HepG2 (cell line): ENCODE measurements around the gene GPR4. TPM values are rescaled to one million over a fixed set of nuclear protein-coding genes. Genes with fewer than 3 reads are reported as not detected.
A peak's percentile ranks its signal among the peaks of the same experiment; 100 is the strongest.

ENCODE experiments used
- ARNTL ChIP-seq: sonication (generic); formaldehyde crosslinking; IDR thresholded peaks from 2 replicates; pipeline ENCODE4 v1.4.0; 2020; ENCODE audit warnings: mild to moderate bottlenecking, missing genetic modification reagents
- BCLAF1 ChIP-seq: fragments of 450-650 bp; IDR thresholded peaks from 2 replicates; pipeline ENCODE4 v1.6.1; 2017; ENCODE audit warnings: mild to moderate bottlenecking
- ELF4 ChIP-seq: sonication (generic); formaldehyde crosslinking; IDR thresholded peaks from 2 replicates; pipeline ENCODE4 v1.5.0; 2020; ENCODE audit warnings: missing genetic modification reagents, mild to moderate bottlenecking, moderate library complexity, borderline replicate concordance
- MXD3 ChIP-seq: IDR thresholded peaks from 2 replicates; pipeline ENCODE4 v1.6.1; 2016; ENCODE audit warnings: mild to moderate bottlenecking, missing biosample characterization, missing genetic modification reagents
- MZF1 ChIP-seq: sonication (generic); formaldehyde crosslinking; IDR thresholded peaks from 2 replicates; pipeline ENCODE4 v1.8.1; 2023; ENCODE audit warnings: mild to moderate bottlenecking, missing genetic modification reagents, borderline replicate concordance
- ZBTB3 ChIP-seq: sonication (generic); formaldehyde crosslinking; IDR thresholded peaks from 2 replicates; pipeline ENCODE4 v1.4.0; 2020; ENCODE audit warnings: low read depth, mild to moderate bottlenecking, moderate library complexity, missing genetic modification reagents, borderline replicate concordance
- ZFX ChIP-seq: sonication (generic); formaldehyde crosslinking; IDR thresholded peaks from 2 replicates; pipeline ENCODE4 v1.4.0; 2020; ENCODE audit warnings: mild to moderate bottlenecking, low read depth, missing genetic modification reagents, moderate library complexity
- ZNF205 ChIP-seq: IDR thresholded peaks from 2 replicates; pipeline ENCODE4 v1.6.1; 2018; ENCODE audit warnings: missing biosample characterization, missing genetic modification reagents
- ZNF501 ChIP-seq: sonication (generic); formaldehyde crosslinking; IDR thresholded peaks from 2 replicates; pipeline ENCODE4 v1.5.1; 2020; ENCODE audit warnings: mild to moderate bottlenecking, moderate library complexity, missing genetic modification reagents
- ZNF597 ChIP-seq: sonication (generic); formaldehyde crosslinking; IDR thresholded peaks from 2 replicates; pipeline ENCODE4 v1.5.0; 2020; ENCODE audit warnings: missing genetic modification reagents
- ZNF83 ChIP-seq: sonication (generic); formaldehyde crosslinking; IDR thresholded peaks from 2 replicates; pipeline ENCODE4 v1.4.0; 2020; ENCODE audit warnings: missing genetic modification reagents, mild to moderate bottlenecking, borderline replicate concordance
- polyA plus RNA-seq, 8 experiments: library from polyadenylated mRNA; depleted of rRNA in 3 of 8; stranded (reverse) in 7 of 8; unstranded in 1 of 8; fragments of >200 nt; fragmentation: Illumina TruSeq in 4 of 8; extraction: Trizol in 4 of 8; gene quantifications; 2 replicates each; pipeline versions ENCODE4 v1.2.1 to v1.2.3, GENCODE V29; 2011 to 2016; ENCODE audit warnings: low read depth in 4 of 8, missing spikeins in 1 of 8, mixed read lengths in 1 of 8; ENCODE audit not compliant: insufficient read depth in 1 of 8
- total RNA-seq, 5 experiments: library from RNA; depleted of rRNA; stranded (reverse); fragments of >200 nt; fragmentation: Illumina TruSeq; extraction: Trizol; gene quantifications; 2 replicates each; pipeline ENCODE4 v1.2.3, GENCODE V29; 2016; ENCODE audit warnings: low read depth in 1 of 5
- TF ChIP-seq, protein P1 (sequence below): sonication (generic); formaldehyde crosslinking; IDR thresholded peaks from 2 replicates; pipeline ENCODE4 v1.4.0; 2020; ENCODE audit warnings: missing genetic modification reagents
- TF ChIP-seq, protein P2 (sequence below): sonication (generic); formaldehyde crosslinking; IDR thresholded peaks from 2 replicates; pipeline ENCODE4 v1.5.1; 2020; ENCODE audit warnings: missing genetic modification reagents, mild to moderate bottlenecking, borderline replicate concordance
- TF ChIP-seq, protein P3 (sequence below): sonication (generic); formaldehyde crosslinking; IDR thresholded peaks from 2 replicates; pipeline ENCODE4 v1.5.0; 2020; ENCODE audit warnings: missing genetic modification reagents

Gene GPR4
- total and polyA plus RNA-seq, 2 of the 13 experiments (the other 11 are each of a cell fraction or from before 2014, with no cell fraction given) = 0.15 TPM; not detected in 1

DNA sequence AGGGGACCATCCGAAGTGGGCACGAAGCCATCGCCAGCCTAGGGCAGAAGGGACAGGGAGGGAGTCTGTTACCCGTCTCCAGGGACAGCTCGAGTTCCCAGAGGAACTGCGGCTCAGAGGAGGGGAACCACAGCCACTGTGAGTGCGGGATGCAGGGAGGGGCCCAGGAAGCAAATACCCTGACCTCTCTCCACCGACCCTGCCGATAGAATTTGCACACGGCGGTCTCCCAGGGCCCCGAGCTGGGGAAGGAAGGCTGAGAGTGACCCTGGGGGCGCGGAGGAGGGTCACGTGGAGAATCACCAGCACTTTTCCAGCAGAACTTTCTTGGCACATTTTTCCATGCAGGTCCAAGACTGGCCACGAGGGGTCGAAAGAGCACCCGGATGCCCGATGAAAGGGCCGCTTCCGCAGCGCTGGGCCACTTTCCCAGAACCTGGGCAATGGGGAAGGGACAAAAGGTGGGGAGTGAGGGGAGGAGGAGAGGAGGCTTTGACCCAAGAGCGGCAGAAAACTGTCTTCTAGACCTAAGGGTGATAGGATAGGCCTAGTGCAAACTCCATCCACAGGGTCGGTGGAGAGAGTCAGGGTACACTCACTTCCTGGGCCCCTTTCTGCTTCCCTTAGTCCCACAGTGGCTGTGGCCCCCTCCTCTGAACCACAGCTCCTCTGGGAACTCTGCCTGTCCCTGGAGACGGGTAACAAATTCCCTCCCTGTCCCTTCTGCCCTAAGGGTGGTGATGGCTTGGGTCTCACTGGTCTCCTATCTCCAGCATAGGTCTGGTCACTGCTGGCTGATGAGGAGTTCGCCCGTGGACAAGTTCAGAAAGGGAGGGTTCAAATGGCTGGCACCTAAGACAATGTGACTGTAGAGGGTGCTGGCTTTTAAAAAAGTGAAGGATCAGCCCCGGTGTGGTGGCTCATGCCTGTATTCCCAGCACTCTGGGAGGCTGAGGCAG is 5.3 kb upstream of the GPR4 start (continued):
- TF ChIP-seq ZNF205 (CRISPR knock-in tag) (peak; percentile 28; the same call in 1 of the 2 replicates), MXD3 (CRISPR knock-in tag) (no peak), BCLAF1 (no peak), MZF1 (CRISPR knock-in tag) (no peak), ZBTB3 (CRISPR knock-in tag) (no peak), ELF4 (CRISPR knock-in tag) (no peak), ZNF83 (CRISPR knock-in tag) (no peak), ZNF501 (no peak), ARNTL (CRISPR knock-in tag) (peak; percentile 4; the same call in 1 of the 2 replicates), ZNF597 (CRISPR knock-in tag) (no peak), ZFX (CRISPR knock-in tag) (peak; percentile 52; the same call in 1 of the 2 replicates)
- TF ChIP-seq, protein P1, sequence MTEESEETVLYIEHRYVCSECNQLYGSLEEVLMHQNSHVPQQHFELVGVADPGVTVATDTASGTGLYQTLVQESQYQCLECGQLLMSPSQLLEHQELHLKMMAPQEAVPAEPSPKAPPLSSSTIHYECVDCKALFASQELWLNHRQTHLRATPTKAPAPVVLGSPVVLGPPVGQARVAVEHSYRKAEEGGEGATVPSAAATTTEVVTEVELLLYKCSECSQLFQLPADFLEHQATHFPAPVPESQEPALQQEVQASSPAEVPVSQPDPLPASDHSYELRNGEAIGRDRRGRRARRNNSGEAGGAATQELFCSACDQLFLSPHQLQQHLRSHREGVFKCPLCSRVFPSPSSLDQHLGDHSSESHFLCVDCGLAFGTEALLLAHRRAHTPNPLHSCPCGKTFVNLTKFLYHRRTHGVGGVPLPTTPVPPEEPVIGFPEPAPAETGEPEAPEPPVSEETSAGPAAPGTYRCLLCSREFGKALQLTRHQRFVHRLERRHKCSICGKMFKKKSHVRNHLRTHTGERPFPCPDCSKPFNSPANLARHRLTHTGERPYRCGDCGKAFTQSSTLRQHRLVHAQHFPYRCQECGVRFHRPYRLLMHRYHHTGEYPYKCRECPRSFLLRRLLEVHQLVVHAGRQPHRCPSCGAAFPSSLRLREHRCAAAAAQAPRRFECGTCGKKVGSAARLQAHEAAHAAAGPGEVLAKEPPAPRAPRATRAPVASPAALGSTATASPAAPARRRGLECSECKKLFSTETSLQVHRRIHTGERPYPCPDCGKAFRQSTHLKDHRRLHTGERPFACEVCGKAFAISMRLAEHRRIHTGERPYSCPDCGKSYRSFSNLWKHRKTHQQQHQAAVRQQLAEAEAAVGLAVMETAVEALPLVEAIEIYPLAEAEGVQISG (CRISPR knock-in tag) = no peak
- TF ChIP-seq, protein P2, sequence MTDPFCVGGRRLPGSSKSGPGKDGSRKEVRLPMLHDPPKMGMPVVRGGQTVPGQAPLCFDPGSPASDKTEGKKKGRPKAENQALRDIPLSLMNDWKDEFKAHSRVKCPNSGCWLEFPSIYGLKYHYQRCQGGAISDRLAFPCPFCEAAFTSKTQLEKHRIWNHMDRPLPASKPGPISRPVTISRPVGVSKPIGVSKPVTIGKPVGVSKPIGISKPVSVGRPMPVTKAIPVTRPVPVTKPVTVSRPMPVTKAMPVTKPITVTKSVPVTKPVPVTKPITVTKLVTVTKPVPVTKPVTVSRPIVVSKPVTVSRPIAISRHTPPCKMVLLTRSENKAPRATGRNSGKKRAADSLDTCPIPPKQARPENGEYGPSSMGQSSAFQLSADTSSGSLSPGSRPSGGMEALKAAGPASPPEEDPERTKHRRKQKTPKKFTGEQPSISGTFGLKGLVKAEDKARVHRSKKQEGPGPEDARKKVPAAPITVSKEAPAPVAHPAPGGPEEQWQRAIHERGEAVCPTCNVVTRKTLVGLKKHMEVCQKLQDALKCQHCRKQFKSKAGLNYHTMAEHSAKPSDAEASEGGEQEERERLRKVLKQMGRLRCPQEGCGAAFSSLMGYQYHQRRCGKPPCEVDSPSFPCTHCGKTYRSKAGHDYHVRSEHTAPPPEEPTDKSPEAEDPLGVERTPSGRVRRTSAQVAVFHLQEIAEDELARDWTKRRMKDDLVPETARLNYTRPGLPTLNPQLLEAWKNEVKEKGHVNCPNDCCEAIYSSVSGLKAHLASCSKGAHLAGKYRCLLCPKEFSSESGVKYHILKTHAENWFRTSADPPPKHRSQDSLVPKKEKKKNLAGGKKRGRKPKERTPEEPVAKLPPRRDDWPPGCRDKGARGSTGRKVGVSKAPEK (CRISPR knock-in tag) = no peak
- TF ChIP-seq, protein P3, sequence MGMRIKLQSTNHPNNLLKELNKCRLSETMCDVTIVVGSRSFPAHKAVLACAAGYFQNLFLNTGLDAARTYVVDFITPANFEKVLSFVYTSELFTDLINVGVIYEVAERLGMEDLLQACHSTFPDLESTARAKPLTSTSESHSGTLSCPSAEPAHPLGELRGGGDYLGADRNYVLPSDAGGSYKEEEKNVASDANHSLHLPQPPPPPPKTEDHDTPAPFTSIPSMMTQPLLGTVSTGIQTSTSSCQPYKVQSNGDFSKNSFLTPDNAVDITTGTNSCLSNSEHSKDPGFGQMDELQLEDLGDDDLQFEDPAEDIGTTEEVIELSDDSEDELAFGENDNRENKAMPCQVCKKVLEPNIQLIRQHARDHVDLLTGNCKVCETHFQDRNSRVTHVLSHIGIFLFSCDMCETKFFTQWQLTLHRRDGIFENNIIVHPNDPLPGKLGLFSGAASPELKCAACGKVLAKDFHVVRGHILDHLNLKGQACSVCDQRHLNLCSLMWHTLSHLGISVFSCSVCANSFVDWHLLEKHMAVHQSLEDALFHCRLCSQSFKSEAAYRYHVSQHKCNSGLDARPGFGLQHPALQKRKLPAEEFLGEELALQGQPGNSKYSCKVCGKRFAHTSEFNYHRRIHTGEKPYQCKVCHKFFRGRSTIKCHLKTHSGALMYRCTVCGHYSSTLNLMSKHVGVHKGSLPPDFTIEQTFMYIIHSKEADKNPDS (CRISPR knock-in tag) = no peak
